ENCODE results near the gene ASGR1.
"Not testable (repeated sequence)": the region's sequence is repeated elsewhere in the genome, so short reads cannot be mapped to it uniquely, and the experiment has no call there.

Gene ASGR1

DNA sequence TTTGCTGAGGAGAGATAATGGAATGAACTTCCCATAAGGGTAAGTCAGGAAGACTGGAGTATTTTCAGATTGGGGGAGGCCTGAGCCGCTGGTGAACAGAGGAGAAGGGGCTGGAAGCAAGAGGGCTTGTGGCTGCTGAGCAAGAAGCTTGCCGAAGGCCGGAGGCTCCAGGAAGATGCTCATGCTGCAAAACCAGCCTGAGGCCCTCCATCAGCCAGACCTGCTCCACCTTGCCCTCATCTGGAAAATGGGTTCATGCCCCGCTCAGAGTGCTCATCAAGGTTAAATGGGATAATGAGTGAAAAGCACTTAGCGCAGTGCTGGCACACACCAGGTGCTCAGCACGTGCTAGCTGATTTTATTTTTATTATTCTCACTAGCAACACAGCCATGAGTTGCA lies 5.5 kb upstream of the ASGR1 start:
- no peak for DNase-seq

DNA sequence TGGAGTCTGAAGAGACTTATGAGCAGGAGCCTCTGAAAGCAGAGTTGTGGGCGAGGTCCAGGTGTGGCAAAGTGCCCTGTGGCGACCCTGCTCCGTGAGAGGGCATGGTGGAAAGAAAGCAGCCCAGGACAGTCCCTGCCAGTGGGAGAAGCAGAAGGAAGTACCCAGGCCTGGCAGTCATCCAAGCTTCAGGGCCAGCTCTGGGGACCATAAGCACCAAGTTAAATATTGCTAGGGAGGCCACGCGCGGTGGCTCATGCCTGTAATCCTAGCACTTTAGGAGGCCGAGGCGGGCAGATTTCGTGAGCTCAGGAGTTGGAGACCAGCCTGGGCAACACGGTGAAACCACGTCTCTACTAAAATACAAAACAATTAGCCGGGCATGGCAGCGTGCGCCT lies 4.9 kb upstream of the ASGR1 start:
- DNase-seq: no peak

DNA sequence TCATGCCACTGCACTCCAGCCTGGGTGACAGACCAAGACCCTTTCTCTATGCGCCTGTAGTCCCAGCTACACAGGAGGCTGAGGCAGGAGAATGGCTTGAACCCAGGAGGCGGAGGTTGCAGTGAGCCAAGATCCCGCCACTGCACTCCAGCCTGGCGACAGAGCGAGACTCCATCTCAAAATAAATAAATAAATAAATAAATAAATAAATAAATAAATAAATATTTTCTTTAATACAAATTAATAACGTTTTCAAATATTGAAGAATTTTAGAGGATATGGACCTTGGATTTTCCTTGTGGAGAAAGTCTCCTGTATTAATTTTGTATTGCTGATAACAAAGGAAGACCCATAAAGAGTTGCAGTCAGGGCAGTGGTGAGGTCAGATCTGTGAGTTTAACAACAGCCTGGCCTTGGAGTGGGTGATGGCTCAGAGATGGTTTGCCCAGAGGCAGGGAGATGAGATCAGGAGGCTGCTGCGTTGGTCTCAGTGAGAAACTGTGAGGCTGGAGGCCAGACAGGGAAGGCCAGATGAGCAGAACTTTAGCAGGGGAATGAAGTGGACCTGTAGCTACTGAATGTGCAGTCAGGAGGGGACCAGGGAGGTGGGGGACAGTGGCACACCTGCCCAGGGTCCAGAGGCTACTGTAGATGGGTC lies 4.4 kb upstream of the ASGR1 start:
- no peak for DNase-seq

DNA sequence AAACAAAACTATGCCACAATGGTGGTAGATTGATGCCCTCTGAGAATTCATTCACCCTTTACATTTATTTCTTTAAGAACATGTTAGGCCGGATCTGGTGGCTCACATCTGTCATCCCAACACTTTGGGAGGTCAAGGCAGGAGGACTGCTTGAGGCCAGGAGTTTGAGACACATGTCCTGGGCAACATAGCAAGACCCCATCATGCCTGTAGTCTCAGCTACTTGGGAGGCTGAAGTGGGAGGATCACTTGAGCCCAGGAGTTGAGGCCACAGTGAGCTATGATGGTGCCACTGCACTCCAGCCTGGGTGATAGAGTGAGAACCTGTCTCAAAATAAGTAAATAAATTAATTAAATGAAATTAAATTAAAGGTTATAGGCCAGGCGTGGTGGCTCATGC lies 2.9 kb upstream of the ASGR1 start:
- DNase-seq: not testable (repeated sequence)

DNA sequence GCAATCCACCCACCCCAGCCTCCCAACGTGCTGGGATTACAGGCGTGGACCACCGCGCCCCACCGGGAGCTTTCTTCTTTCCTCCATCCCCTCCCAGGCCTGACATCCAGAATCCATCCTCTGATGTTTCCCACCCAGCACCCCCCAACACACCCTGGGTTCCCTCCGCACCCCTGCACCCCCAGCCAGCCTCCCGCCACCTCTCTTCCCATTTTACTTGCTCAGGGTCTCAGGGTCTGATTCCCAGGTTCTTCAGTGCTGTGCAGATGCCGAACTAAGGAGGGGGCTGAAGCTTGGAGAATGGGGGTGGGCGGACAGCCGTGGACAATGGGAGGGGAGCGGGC lies 225 bp downstream of the ASGR1 start:
- no peak for DNase-seq

DNA sequence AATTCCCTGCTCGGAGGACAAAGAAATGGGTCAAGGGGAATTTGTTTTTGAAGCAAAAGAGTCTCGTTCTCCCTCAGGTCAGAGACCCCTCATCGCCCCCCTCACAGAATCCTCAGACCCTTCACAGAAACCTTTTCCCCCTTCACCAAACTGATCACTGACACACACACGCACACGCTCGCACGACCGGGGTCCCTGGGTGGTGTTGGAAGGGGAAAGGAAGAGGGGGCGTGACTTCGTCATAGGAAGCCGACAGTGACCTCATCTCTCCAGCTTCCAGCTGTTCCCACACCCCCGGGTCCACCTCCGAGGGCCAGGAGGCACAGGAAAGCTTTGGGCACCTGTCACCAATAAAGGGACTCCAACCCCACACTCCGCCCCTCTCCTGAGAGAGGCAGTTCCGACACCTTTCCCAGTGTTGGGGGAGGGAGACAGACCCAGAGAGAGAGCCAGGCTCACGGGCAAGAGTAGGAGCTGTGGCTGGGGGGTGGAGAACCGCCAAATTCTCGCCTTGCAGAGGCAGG lies 1.2 kb downstream of the ASGR1 start:
- DNase-seq: no peak

DNA sequence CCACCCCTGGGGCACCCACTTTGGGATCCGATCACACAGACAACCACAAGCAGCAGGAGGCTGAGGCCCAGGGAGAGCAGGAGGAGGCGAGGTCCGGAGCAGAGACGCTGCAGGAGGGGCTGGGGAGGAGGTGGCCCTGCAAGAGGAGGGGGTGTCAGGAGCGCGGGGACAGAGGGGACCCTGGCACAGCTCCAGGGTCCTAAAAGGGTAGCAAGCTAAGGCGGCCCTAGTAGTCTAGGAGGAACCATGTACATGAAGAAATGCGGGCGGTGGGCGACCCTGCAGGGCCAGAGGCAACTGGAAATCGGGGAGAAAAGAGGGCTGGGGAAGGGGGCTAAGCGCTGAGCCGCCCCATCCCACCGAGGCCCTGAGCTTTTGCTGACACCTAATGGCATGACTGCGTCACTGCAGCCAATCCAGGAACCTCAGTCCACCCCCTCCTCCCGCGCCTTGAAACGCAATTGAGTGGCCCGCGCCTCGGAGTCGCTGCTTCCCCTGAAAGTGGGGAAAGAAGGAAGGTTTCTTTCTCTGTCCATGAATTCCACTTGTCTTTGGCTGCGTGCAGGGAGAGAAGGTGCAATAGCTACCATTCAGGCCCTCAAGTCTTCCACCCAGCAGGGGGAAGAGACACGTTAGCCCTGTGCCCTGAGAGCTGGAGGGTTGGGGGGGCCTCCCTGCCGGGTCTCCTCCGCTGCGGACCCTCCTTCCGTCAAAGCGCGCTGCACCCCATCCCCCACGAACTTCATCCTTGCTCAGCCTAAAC lies 1.8 kb downstream of the ASGR1 start:
- peak; percentile 73 for DNase-seq

DNA sequence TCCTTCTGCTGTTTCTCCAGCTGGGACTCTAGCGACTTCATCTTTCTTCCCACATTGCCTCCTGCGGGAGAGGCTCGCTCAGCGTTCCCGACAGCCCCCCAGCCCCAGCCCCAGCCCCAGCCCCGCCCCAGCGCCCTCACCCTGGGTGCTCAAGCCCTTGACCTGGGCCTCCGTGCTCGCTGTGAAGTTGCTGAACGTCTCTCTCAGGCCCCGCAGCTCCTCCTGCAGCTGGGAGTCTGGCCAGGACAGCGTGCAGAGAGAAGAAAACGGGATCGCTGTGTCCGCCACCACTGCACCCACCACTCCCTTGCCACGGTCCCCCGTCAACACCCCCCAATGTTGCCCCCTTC lies 2.4 kb downstream of the ASGR1 start:
- DNase-seq: no peak

DNA sequence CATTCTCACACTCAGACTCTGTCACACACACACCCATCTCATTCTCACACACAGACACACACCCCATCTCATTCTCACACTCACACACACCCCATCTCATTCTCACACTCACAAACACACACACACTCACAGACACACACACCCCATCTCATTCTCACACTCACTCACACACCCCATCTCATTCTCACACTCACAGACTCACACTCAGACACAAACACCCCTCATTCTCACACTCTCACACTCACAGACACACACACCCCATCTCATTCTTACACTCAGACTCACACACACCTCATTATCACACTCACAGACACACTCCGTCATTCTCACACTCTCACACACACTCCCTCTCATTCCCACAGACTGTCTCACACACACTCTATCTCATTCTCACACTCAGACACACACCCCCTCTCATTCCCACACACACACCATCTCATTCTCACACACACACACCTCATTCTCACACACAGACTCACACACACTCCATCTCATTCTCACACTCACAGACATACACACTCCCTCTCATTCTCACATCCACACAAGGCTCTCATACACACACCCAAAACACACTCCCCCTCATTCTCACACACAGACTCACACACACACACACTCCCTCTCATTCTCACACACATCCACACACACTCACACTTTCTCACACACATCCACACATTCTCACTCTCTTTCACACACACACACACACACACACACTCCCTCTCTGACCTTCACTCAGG lies 2.9 kb downstream of the ASGR1 start:
- no peak for DNase-seq

DNA sequence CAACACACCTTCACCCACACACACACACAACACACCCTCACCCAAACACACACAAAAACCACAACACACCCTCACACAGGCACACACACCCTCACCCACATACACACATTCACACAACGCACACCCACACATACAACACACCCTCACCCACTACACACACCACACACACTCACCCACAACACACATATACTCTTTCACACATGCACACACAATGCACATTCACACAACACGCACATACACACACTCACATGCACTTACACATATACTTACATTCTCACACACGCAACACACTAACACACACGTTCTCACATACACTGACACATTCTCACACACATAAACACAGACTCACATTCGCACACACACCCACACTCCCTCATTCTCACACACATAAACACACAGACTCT lies 3.8 kb downstream of the ASGR1 start:
- no peak for DNase-seq

DNA sequence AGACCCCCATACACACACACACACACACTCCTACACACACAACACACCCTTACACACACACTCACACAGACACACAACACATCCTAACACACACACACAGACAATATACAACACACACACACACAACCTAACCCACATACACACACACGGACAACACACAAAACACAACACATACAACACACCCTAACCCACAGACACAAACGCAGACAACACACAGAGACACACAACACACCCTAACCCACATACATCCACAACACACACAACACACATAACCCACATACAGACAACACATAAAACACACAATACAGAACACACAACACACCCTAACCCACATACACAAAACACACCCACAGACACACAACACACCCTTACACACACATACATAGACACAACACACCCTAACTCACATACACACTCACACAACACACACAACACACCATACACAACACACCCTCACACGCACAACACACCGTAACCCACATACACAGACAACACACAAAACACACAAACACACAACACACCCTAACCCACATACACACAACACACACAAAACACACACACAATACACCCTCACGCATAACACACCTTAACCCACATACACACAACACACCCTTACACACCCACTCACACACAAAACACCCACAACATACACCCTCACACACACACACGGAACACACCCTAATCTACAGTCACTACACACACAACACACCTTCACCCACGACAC lies 4.4 kb downstream of the ASGR1 start:
- no peak for DNase-seq

DNA sequence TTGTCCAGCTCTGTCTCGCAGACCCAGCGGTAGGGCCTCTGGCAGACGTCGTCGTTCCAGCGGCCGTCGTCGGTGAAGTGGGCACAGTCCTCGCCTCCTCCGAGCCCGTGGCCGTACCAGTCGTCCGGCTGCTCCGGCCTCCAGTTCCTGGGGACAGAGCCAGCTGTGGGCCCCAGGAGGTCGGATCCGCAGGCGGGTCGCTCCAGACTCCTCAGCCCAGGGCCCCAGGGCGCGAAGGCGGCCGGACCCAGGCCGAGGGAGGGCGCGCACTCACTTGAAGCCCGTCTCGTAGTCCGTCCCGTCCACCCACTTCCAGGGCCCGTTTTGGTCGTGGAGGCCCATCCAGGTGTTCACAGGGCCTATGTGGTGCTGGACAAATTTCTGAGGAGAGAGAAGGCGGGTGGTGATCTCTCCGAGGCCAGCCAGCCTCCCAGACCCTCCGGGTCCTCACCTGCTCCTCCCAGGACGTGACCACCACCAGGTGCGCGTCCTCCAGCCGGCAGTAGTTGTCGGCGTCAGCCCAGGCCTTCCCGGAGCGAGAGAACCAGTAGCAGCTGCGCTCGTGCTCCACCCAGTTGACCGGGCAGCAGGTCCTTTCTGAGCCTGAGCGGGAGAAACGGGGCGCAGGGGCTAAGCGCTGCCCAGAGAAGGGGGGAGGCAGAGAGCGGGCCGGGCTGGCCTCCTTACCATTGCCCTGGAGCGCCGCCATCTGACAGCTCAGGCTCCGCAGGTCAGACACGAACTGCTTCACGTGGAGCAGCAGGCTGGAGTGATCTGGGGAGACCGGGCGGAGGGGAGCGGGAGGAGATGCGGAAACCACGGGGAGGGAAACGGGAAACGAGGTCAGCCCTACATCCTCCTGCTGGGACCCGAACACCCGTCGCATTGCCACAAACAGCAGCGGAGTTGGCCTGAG lies 5.2 kb downstream of the ASGR1 start:
- DNase-seq: peak; percentile 57

DNA sequence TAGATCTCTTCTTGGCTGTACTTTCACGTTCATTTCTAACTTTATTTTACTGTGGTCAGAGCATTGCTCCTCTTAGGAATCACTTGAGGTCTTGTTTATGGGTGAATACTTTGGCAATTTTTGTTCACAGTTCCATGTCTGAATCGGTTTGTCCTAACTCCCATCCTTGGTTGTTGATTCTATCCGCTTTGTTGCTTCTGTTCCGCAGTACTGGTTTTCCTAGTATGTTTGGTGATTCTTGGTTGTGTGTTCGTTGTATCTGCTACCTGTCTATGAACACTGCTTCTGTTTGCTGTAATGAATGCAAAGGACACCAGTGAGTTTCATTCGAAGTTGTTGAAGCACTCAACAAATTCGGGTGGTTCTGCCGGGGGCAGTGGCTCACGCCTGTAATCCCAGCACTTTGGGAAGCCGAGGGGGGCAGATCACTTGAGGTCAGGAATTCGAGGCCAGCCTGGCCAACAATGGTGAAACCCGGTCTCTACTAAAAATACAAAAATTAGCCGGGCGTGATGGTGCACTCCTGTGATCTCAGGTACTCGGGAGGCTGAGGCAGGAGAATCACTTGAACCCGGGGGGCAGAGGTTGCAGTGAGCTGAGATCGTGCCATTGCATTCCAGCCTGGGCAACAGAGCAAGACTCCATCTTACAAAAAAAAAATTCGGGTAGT lies 6.5 kb downstream of the ASGR1 start:
- not testable (repeated sequence) for DNase-seq

DNA sequence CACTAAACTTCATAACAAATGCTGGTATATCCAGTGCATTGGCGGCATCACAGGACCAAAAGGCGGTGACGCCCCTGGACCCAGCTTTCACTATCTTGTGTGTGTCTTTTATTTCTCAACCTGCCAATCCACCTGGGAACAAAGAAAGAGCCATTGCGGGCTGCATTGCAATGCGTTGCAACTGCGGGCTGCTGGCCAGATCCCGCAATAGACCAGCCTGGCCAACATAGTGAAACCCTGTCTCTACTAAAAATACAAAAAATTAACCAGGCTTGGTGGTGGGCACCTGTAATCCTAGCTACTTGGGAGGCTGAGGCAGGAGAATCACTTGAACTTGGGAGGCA lies 9.6 kb downstream of the ASGR1 start:
- not testable (repeated sequence) for DNase-seq

DNA sequence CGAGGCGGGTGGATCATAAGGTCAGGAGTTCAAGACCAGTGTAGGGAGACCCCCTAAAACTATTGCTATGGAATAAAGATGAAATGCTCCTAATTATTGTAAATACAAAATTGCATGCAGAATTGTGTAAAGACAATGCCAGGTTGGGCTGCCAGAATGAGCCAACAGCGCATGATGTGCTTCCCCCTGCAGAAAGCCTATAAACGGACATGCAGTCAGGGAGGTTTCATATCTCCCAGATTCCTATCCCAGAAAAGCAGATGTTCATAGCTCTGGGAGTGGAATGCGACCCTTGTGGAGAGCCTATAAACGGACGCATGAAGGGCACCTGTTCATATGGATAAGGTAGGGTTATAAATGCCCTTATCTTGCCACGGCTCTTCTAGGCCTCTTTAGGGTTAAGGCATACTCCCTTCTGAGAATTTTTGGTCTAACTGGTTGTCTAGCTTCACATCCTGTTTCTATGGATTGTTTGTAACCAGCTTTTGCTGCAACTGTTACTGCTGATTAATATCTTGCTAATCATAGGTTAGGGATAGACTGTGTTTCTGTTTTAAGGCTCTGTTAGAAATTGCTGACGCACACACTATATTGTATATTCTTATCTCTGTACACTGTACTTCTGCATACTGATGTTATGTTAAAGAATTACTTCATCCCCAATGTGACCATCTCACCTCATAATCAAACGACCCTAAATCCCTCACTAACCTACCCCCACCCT lies 10.2 kb downstream of the ASGR1 start:
- DNase-seq: not testable (repeated sequence)

DNA sequence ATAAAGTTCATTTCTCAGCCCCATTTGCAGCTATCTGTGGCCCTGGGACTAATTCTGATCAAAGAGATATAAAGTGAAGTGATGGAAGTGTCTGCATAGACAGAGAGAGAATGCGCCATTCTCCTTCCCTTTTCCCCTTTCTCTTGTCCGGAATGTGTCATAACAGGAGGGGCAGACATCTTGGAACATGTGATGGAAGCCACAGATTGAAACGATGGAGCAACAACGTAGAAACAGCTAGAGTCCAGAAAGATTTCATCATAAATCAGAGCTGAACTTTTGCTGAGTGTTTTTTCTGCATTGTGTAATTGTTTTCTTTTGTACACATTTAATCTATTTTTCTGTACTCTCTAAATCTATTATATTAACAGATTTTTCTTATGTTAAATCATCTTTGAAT lies 11.3 kb downstream of the ASGR1 start:
- DNase-seq: no peak

DNA sequence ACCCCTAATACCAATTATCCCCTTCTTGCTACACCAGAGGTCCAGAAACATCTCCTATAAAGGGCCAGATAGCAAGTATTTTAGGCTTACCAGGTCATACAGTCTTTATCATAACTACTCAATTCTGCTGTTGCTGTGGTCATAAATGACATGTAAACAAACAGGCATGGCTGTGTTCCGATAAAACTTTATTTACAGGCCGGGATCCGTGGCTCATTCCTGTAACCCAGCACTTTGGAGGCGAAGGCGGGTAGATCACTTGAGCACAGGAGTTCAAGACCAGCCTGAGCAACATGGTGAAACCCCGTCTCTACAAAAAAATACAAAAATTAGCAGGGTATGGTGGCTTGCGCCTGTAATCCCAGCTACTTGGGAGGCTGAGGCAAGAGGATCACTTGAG lies 12.3 kb downstream of the ASGR1 start:
- no peak for DNase-seq

DNA sequence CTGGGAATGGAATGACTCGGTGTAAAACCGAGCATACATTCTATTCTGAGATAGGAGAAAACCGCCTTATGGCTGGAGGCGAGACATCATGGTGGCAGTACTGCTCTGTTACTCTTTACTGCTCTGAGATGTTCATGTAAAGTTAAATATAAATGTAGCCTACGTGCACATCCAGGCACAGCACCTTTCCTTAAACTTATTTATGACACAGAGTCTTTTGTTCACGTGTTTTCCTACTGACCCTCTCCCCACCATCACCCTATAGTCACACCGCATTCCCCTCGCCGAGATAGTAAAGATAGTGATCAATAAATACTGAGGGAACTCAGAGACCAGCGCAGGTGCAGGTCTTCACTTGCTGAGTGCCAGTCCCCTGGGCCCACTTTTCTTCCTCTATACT lies 19.6 kb downstream of the ASGR1 start:
- DNase-seq: not testable (repeated sequence)

DNA sequence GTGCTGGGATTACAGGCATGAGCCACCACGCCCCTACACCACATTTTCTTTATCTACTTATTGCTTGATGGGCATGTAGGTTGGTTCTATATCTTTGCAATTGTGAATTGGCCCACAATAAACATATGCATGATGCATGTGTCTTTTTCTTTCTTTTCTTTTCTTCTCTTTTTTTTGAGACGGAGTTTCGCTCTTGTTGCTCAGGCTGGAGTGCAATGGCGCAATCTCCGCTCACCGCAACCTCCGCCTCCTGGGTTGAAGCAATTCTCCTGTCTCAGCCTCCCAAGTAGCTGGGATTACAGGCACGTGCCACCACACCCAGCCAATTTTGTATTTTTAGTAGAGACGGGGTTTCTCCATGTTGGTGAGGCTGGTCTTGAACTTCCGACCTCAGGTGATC lies 20.7 kb downstream of the ASGR1 start:
- not testable (repeated sequence) for DNase-seq

DNA sequence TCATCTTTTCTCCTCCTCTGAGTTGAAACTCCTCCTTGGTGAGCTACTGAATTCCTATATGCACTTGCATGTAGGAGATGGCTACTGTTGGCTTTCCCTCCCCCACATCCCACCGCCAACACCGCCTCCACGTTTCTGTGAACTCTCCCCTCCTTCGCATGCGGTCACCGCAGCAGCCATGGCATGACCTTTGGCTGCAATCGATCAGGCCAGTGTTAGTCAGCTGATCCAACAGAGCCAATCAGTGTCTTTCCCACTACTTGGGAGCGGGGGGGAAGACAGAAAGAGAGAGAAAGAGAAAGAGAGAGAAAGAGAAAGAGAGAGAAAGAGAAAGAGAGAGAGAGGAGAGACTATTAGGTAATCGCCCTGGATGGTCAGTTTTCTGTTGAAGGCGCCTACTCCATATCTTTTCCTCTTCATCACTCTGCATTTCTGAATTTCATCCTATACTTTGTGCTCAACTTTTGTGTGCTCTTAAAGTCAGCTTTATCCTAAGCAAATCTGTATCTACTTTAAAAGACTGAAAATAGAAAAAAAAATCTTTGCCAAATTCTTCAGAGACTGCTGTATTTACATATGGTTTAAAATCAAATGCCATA lies 22.7 kb downstream of the ASGR1 start:
- DNase-seq: no peak

DNA sequence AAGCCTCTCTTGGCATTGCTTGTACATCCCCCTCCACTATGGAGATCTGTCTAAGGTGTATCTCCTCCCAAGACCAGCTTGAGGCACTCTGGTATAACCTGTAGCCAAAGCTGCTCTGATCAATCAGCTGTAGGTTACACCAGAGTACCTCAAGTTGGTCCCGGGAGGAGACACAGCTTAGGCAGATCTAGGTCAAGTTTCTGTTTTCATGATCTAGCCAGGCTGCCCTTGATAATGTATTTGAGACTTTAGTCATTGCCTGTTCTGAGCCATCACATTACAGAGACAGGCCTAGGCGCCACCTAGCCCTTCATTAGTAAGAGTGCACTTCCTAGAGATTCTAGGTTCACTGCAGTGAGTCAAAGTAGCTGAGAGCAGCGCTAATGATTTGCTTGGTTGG lies 31.4 kb downstream of the ASGR1 start:
- DNase-seq: no peak

All from CD4-positive, alpha-beta T cell treated with Interleukin-12 subunit alpha and Interleukin-12 subunit beta, for 1 hour (primary cell).